H1 (cell line): ENCODE measurements around the gene OTUB1. TPM values are rescaled to one million over a fixed set of nuclear protein-coding genes. Genes with fewer than 3 reads are reported as not detected.

Experiments
- CBX5 ChIP-seq: fragments of 300-800, 300-1000 bp; sonication (generic); IDR thresholded peaks from 2 replicates; pipeline ENCODE4 v1.7.1; 2016; ENCODE audit warnings: antibody characterized with exemption, low read length, low read depth
- EGR1 ChIP-seq: IDR thresholded peaks from 2 replicates; pipeline ENCODE4 v1.6.1; 2011; ENCODE audit warnings: low read depth, low read length, borderline replicate concordance
- EP300 ChIP-seq, 2 experiments: IDR thresholded peaks; 1 replicate in 1 of 2; 2 replicates in 1 of 2; pipeline ENCODE4 v1.6.1; 2011 to 2012; ENCODE audit warnings: low read depth in 2 of 2, low read length in 2 of 2, mild to moderate bottlenecking in 2 of 2, borderline replicate concordance in 1 of 2, inconsistent platforms in 1 of 2, moderate library complexity in 1 of 2
- GABPA ChIP-seq: IDR thresholded peaks from 2 replicates; pipeline ENCODE4 v1.6.1; 2011; ENCODE audit warnings: mild to moderate bottlenecking, low read length, moderate library complexity, borderline replicate concordance; ENCODE audit not compliant: insufficient read depth
- GTF2F1 ChIP-seq: IDR thresholded peaks from 2 replicates; pipeline ENCODE4 v1.6.1; 2012; ENCODE audit warnings: low read depth, low read length, improper control_type of control experiment, borderline replicate concordance
- HDAC2 ChIP-seq, 2 experiments: fragments of 300-600 bp in 1 of 2; sonication (generic) in 1 of 2; IDR thresholded peaks; 2 replicates each; pipeline ENCODE4 v1.6.1; 2011 to 2012; ENCODE audit warnings: low read depth in 2 of 2, low read length in 2 of 2, mild to moderate bottlenecking in 2 of 2, moderate library complexity in 2 of 2, borderline replicate concordance in 1 of 2, inconsistent platforms in 1 of 2
- HDAC6 ChIP-seq: IDR thresholded peaks from one replicate; pipeline ENCODE4 v1.7.1; 2012; ENCODE audit warnings: low read depth, mild to moderate bottlenecking, inconsistent platforms, low read length, moderate library complexity
- JUN ChIP-seq: IDR thresholded peaks from 2 replicates; pipeline ENCODE4 v1.6.1; 2011; ENCODE audit warnings: low read depth, mild to moderate bottlenecking, improper control_type of control experiment, low read length
- KDM4A ChIP-seq: IDR thresholded peaks from one replicate; pipeline ENCODE4 v1.7.1; 2012; ENCODE audit warnings: low read depth, mild to moderate bottlenecking, moderate library complexity, low read length, inconsistent platforms; ENCODE audit not compliant: severe bottlenecking
- KDM5A ChIP-seq: fragments of 200-600 bp; IDR thresholded peaks from 2 replicates; pipeline ENCODE4 v1.7.1; 2012; ENCODE audit warnings: mild to moderate bottlenecking, low read length, inconsistent platforms, mixed read lengths
- MAFK ChIP-seq: IDR thresholded peaks from 2 replicates; pipeline ENCODE4 v1.6.1; 2012; ENCODE audit warnings: low read depth, mild to moderate bottlenecking, improper control_type of control experiment, low read length
- PHF8 ChIP-seq: fragments of 200-600 bp; sonication (generic); conservative IDR thresholded peaks from 2 replicates; pipeline ENCODE4 v1.7.1; 2012; ENCODE audit warnings: low read depth, mild to moderate bottlenecking, inconsistent platforms, low read length, moderate library complexity
- POU5F1 ChIP-seq: IDR thresholded peaks from 2 replicates; pipeline ENCODE4 v1.6.1; 2011; ENCODE audit warnings: low read depth, mild to moderate bottlenecking, low read length, moderate library complexity
- RXRA ChIP-seq: IDR thresholded peaks from 2 replicates; pipeline ENCODE4 v1.6.1; 2011; ENCODE audit warnings: low read depth, mild to moderate bottlenecking, low read length, moderate library complexity; ENCODE audit not compliant: insufficient read depth
- SIRT6 ChIP-seq: IDR thresholded peaks from one replicate; pipeline ENCODE4 v1.7.1; 2012; ENCODE audit warnings: low read length, inconsistent platforms
- SUZ12 ChIP-seq: fragments of 200-600 bp; sonication (generic); IDR thresholded peaks from 2 replicates; pipeline ENCODE4 v1.6.1; 2012; ENCODE audit warnings: mild to moderate bottlenecking, inconsistent platforms, low read length, moderate library complexity, mixed read lengths
- TAF1 ChIP-seq: IDR thresholded peaks from 2 replicates; pipeline ENCODE4 v1.6.1; 2011; ENCODE audit warnings: mild to moderate bottlenecking, low read depth, low read length
- TCF12 ChIP-seq: IDR thresholded peaks from 2 replicates; pipeline ENCODE4 v1.6.1; 2011; ENCODE audit warnings: low read depth, mild to moderate bottlenecking, low read length
- YY1 ChIP-seq: IDR thresholded peaks from 2 replicates; pipeline ENCODE4 v1.6.1; 2011; ENCODE audit warnings: low read depth, mild to moderate bottlenecking, low read length
- polyA plus RNA-seq, 7 experiments: library from polyadenylated mRNA; depleted of rRNA in 3 of 7; stranded (reverse) in 5 of 7; unstranded in 2 of 7; fragments of >200 nt in 5 of 7; fragments of 200-250 nt in 2 of 7; gene quantifications; 1 replicate in 5 of 7; 2 replicates in 1 of 7; 4 replicates in 1 of 7; pipeline versions ENCODE4 v1.2.1 to v1.2.3, GENCODE V29; 2011 to 2013; ENCODE audit warnings: missing spikeins in 2 of 7, mixed read lengths in 2 of 7
- total RNA-seq: library from RNA; stranded (reverse); fragmentation: NEBNext Ultra II Directional; extraction: Animal tissue kit (Norgen Biotek cat#: 25700); gene quantifications from 2 replicates; pipeline ENCODE4 v1.2.1, GENCODE V29; 2021
- TF ChIP-seq, protein P1 (sequence below): IDR thresholded peaks from 2 replicates; pipeline ENCODE4 v1.6.1; 2012; ENCODE audit warnings: low read length, inconsistent platforms
- TF ChIP-seq, protein P2 (sequence below): IDR thresholded peaks from 2 replicates; pipeline ENCODE4 v1.6.1; 2011; ENCODE audit warnings: low read length, improper control_type of control experiment

OTUB1 gene
- total and polyA plus RNA-seq, 2 of the 8 experiments (the other 6 are each of a cell fraction or from before 2014, with no cell fraction given): 110 to 274 TPM

DNA sequence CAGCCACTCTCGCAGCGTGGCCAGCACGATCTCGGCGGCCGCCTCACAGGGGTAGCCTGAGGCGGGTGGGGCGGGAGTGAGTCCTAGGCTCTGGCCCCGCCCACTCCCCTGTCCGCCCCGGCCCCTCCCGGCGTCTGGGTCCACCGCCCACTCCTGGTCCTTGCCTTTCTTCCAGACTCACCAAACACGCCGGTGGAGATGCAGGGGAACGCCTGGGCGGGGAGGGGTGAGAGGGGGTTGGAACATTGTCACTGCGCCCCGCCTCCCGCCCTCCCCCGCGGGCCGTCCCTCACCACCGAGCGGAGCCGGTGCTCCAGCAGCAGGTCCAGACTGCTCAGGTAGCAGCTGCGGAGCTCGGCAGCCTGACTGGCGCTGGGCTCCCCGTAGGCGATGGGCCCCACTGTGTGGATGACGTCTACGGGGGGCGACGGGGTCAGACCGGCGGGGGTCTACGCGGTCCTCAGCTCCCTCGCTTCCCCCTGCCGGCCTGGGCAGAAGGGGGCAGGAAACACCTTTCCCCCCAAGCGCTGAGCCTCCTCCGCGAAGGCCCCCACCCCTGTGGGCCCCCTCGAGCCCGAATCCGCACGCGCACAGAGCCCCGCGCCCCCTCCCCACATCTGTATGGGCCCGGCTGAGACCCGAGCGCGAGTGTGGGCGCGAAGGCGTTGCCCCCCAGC is 13.2 kb downstream of the OTUB1 start (continued):
- TF ChIP-seq PHF8 (0 out of 2 replicates have a peak, but pooled peaks have one; percentile 18), GTF2F1 (no peak), EGR1 (peak; percentile 40; the same call in 1 of the 2 replicates), GABPA (no peak), KDM5A (no peak), HDAC6 (no peak), HDAC2 (IDR thresholded peaks at IDR 0.05; ENCODE audit: borderline replicate concordance in 1 of 2, low read depth in 2 of 2, low read length in 2 of 2) (no peak), SUZ12 (no peak), RXRA (no peak), EP300 (IDR thresholded peaks at IDR 0.05; ENCODE audit: borderline replicate concordance in 1 of 2, low read depth in 2 of 2, low read length in 2 of 2) (no peak), POU5F1 (no peak), JUN (no peak), KDM4A (no peak), MAFK (no peak), CBX5 (no peak), YY1 (no peak), TAF1 (peak; percentile 18; the same call in 1 of the 2 replicates), SIRT6 (no peak), TCF12 (no peak)
- TF ChIP-seq, protein P1, sequence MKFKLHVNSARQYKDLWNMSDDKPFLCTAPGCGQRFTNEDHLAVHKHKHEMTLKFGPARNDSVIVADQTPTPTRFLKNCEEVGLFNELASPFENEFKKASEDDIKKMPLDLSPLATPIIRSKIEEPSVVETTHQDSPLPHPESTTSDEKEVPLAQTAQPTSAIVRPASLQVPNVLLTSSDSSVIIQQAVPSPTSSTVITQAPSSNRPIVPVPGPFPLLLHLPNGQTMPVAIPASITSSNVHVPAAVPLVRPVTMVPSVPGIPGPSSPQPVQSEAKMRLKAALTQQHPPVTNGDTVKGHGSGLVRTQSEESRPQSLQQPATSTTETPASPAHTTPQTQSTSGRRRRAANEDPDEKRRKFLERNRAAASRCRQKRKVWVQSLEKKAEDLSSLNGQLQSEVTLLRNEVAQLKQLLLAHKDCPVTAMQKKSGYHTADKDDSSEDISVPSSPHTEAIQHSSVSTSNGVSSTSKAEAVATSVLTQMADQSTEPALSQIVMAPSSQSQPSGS: no peak
- TF ChIP-seq, protein P2, sequence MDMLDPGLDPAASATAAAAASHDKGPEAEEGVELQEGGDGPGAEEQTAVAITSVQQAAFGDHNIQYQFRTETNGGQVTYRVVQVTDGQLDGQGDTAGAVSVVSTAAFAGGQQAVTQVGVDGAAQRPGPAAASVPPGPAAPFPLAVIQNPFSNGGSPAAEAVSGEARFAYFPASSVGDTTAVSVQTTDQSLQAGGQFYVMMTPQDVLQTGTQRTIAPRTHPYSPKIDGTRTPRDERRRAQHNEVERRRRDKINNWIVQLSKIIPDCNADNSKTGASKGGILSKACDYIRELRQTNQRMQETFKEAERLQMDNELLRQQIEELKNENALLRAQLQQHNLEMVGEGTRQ: no peak
